ENCODE data around the gene PHF12.

- TF ChIP-seq CTCF (conservative IDR thresholded peaks at IDR 0.05 in 1 of 2, IDR thresholded peaks at IDR 0.05 in 1 of 2; ENCODE audit: low read depth in 1 of 2, low read length in 2 of 2) (no peak), EZH2 (IDR thresholded peaks at IDR 0.05; ENCODE audit: low read length, missing control alignments) (no peak)
Measured at GRCh38 chr17:28901866-28902818, 49.2 kb downstream of the PHF12 start.
